Measurements from ENCODE around the gene CD180.

DNA sequence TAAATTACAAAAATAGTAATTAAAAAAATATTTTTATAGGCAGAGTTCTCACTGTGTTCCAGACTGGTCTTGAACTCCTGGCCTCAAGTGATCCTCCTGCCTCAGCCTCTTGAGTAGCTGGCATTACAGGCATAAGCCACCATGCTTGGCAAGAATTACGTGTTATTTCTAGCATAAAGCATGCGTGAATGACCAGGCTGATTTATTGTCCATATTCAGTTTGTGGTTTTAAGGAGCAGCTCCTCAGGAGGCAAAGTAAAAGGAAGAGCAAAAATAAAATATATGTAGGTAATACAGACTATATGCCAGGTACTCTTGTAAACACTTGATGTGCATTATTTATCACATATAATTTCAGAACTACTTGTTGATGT lies 7.1 kb upstream of the CD180 start:
- TF ChIP-seq EZH2 (IDR thresholded peaks at IDR 0.05) = no peak
- no peak for TF ChIP-seq POLR2AphosphoS5 (IDR thresholded peaks at IDR 0.05; ENCODE audit: borderline replicate concordance, low read depth, low read length)

Data from SK-N-MC (cell line).